GM23248 (cell line): Measurements from ENCODE around the gene LY6G6D. TPM values are rescaled to one million over a fixed set of nuclear protein-coding genes. Genes with fewer than 3 reads are reported as not detected.
A peak's percentile ranks its signal among the peaks of the same experiment; 100 is the strongest.

Experiments used
- DNase-seq: peaks from one replicate; pipeline ENCODE4 v3.0.0-alpha.2; 2015
- H2AFZ ChIP-seq: fragments of 200-600 bp; sonication (generic); 2 replicates; pipeline ENCODE4 v1.6.1; 2016; ENCODE audit warnings: antibody characterized with exemption
- H3F3A ChIP-seq: fragments of 200-600 bp; sonication (generic); 2 replicates; pipeline ENCODE4 v1.6.1; 2016; ENCODE audit warnings: mild to moderate bottlenecking, antibody characterized with exemption, mixed run types; ENCODE audit not compliant: insufficient read depth
- H3K27ac ChIP-seq: fragments of 200-600 bp; sonication (generic); 2 replicates; pipeline ENCODE4 v1.5.1; 2016; ENCODE audit warnings: mild to moderate bottlenecking
- H3K27me3 ChIP-seq: fragments of 200-600 bp; sonication (generic); replicated peaks from 2 replicates; pipeline ENCODE4 v1.6.1; 2016; ENCODE audit warnings: mild to moderate bottlenecking; ENCODE audit not compliant: insufficient read depth
- H3K36me3 ChIP-seq: fragments of 200-600 bp; sonication (generic); 2 replicates; pipeline ENCODE4 v1.6.1; 2016; ENCODE audit warnings: low read depth, mild to moderate bottlenecking
- H3K4me1 ChIP-seq: fragments of 200-600 bp; sonication (generic); 2 replicates; pipeline ENCODE4 v1.6.1; 2016; ENCODE audit warnings: mild to moderate bottlenecking; ENCODE audit not compliant: insufficient read depth
- H3K4me2 ChIP-seq: fragments of 200-600 bp; sonication (generic); one replicate; pipeline ENCODE4 v1.6.1; 2016; ENCODE audit warnings: mild to moderate bottlenecking; ENCODE audit not compliant: unreplicated experiment
- H3K4me3 ChIP-seq: fragments of 200-600 bp; sonication (generic); 2 replicates; pipeline ENCODE4 v1.5.1; 2016; ENCODE audit warnings: mild to moderate bottlenecking
- H3K79me2 ChIP-seq: fragments of 200-600 bp; sonication (generic); 2 replicates; pipeline ENCODE4 v1.6.1; 2016; ENCODE audit warnings: mild to moderate bottlenecking; ENCODE audit not compliant: insufficient read depth
- H3K9ac ChIP-seq: fragments of 200-600 bp; sonication (generic); 2 replicates; pipeline ENCODE4 v1.6.1; 2016; ENCODE audit warnings: mild to moderate bottlenecking
- H3K9me2 ChIP-seq: fragments of 200-600 bp; sonication (generic); 2 replicates; pipeline ENCODE4 v1.6.1; 2016; ENCODE audit warnings: mixed run types, mild to moderate bottlenecking, moderate library complexity; ENCODE audit not compliant: insufficient read depth
- H3K9me3 ChIP-seq: fragments of 200-600 bp; sonication (generic); one replicate; pipeline ENCODE4 v1.6.1; 2017; ENCODE audit warnings: low read depth
- H4K20me1 ChIP-seq: fragments of 200-600 bp; sonication (generic); 2 replicates; pipeline ENCODE4 v1.6.0; 2016; ENCODE audit not compliant: insufficient read depth
- EZH2 ChIP-seq: fragments of 200-600 bp; sonication (generic); IDR thresholded peaks from 2 replicates; pipeline ENCODE4 v1.6.1; 2018; ENCODE audit warnings: antibody characterized with exemption, mild to moderate bottlenecking; ENCODE audit not compliant: insufficient read depth, poor library complexity, severe bottlenecking
- EZH2phosphoT487 ChIP-seq: fragments of 200-600 bp; sonication (generic); IDR thresholded peaks from 2 replicates; pipeline ENCODE4 v1.6.1; 2018; ENCODE audit warnings: antibody characterized with exemption, moderate library complexity, mild to moderate bottlenecking, low read depth; ENCODE audit not compliant: insufficient read depth
- WGBS, 2 experiments: methylation state at CpG; one replicate each; pipeline ENCODE4 v1.1.6; 2015 to 2017; ENCODE audit warnings: low lambda C conversion rate in 2 of 2, low coverage in 1 of 2; ENCODE audit errors: missing lambda C conversion rate in 2 of 2; 5-methylcytosine and 5-hydroxymethylcytosine counted together
- in situ Hi-C: fragments of 300-500 bp; cut with MboI; formaldehyde crosslinking; loops from 2 replicates; pipeline ENCODE4 v1.15.0; 2020
- polyA plus RNA-seq: library from polyadenylated mRNA; unstranded; fragments of >200 nt; fragmentation: Nextera tagmentation; extraction: Ambion mirVana; gene quantifications from 2 replicates; pipeline ENCODE4 v1.2.1, GENCODE V29; 2016
- total RNA-seq: library from RNA; depleted of rRNA; stranded (reverse); fragments of >200 nt; shearing (Covaris generic); gene quantifications from 2 replicates; pipeline ENCODE4 v1.2.3, GENCODE V29; 2014

Gene LY6G6D
- total and polyA plus RNA-seq, 2 experiments from 2014 or later: not detected

DNA sequence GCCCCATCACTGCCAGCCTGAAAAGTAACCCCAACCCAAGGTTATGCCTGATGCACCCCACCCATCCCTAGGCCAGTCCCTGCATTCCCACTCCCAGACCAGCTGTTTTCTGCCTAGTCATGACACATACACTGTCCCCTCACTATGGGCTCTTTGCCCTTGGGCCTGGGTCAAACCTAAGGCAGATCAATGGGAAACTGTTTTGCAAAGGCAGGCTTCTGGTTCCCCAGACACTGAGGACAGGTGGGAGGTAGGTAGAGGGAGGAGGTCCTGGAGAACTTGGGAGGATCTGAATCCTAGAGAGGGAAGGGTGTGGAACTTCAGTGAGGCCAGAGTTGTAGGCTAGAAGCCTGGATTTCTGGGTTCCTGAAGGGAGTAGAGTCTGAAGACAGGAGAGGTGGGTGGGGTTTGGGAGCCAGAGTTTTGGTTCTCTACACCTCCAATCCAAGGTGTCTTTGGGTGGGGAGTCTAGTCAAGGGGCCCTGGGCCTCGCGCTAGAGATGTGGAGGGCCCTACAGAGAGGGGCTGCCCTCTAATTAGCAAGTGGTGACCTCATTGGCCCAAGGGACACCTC, 19.2 kb downstream of the LY6G6D start:
- WGBS, 2 experiments: 0% methylated on average over 1 to 2 of the region's 2 CpGs
- peak overlapping the region; percentile 100 for H3K4me3 ChIP-seq
- H3K9me3 ChIP-seq: no peaks in the 10 kb centered on the region
- H3K9ac ChIP-seq: peak overlapping the region; percentile 95
- peaks cover 44% of the 10 kb centered on the region for H3K4me1 ChIP-seq
- no peaks in the 10 kb centered on the region for H3K27me3 ChIP-seq
- no peak for DNase-seq
- H3F3A ChIP-seq: peaks cover 71% of the 10 kb centered on the region
- peak overlapping the region; percentile 98 for H3K4me2 ChIP-seq
- in situ Hi-C loops: no loop called here
- H3K27ac ChIP-seq: peak overlapping the region; percentile 87
- 0 out of 2 replicates have a peak overlapping the region, but pooled peaks have one; percentile 41 for H2AFZ ChIP-seq
- H3K9me2 ChIP-seq: no peaks in the 10 kb centered on the region
- no peak for TF ChIP-seq EZH2phosphoT487
- TF ChIP-seq EZH2: no peak
- no peaks in the 10 kb centered on the region for H4K20me1 ChIP-seq
- peaks cover 58% of the 10 kb centered on the region for H3K79me2 ChIP-seq
- H3K36me3 ChIP-seq: peaks cover 33% of the 10 kb centered on the region

- Histone ChIP-seq H4K20me1 (no peaks in the 10 kb centered on the region), H3K4me1 (peaks cover 45% of the 10 kb centered on the region), H3K36me3 (peaks cover 33% of the 10 kb centered on the region), H3K79me2 (peaks cover 58% of the 10 kb centered on the region), H3F3A (peaks cover 72% of the 10 kb centered on the region), H2AFZ (peak overlapping the region; percentile 41), H3K27ac (peak overlapping the region; percentile 87), H3K9ac (peak overlapping the region; percentile 95), H3K4me3 (peak overlapping the region; percentile 100), H3K4me2 (peak overlapping the region; percentile 98), H3K9me3 (no peaks in the 10 kb centered on the region), H3K9me2 (no peaks in the 10 kb centered on the region), H3K27me3 (no peaks in the 10 kb centered on the region)
- TF ChIP-seq EZH2 (no peak), EZH2phosphoT487 (no peak)
- DNase-seq: peak; percentile 82
- 1% methylated on average over 15 to 18 of the region's 18 CpGs for WGBS, 2 experiments
- in situ Hi-C loops: no loop called here
Measured at GRCh38 chr6:31734821-31735406, 19.8 kb downstream of the LY6G6D start.

- peak within 1 kb of the TSS; percentile 75 for H2AFZ ChIP-seq
- no peaks in the 10 kb centered on the region for H3K9me3 ChIP-seq
- H3K27me3 ChIP-seq: no peaks in the 10 kb centered on the region
- peak within 1 kb of the TSS; percentile 87 for H3K27ac ChIP-seq
- no peaks in the 10 kb centered on the region for H4K20me1 ChIP-seq
- peaks cover 43% of the 10 kb centered on the region for H3K4me1 ChIP-seq
- in situ Hi-C loops: no loop called here
- H3K36me3 ChIP-seq: peaks cover 27% of the 10 kb centered on the region
- H3K9me2 ChIP-seq: no peaks in the 10 kb centered on the region
- peak within 1 kb of the TSS; percentile 95 for H3K9ac ChIP-seq
- WGBS, 2 experiments: 0 to 1% methylated on average over 11 to 24 of the region's 24 CpGs
- no peak for TF ChIP-seq EZH2
- no peak for TF ChIP-seq EZH2phosphoT487
- peak; percentile 92 for DNase-seq
- H3K4me2 ChIP-seq: peak within 1 kb of the TSS; percentile 98
- H3F3A ChIP-seq: peaks cover 62% of the 10 kb centered on the region
- peaks cover 58% of the 10 kb centered on the region for H3K79me2 ChIP-seq
- peak within 1 kb of the TSS; percentile 100 for H3K4me3 ChIP-seq
Measured at GRCh38 chr6:31736021-31736767, 21.0 kb downstream of the LY6G6D start, which contains the start of gene CLIC1. CLIC1 (minus strand) TSS chr6:31736530; CDS start chr6:31736300, 230 bp downstream.

GRCh38 chr6:31736768-31737314, 21.7 kb downstream of the LY6G6D start:
- H3K9me3 ChIP-seq: no peaks in the 10 kb centered on the region
- H3K79me2 ChIP-seq: peaks cover 58% of the 10 kb centered on the region
- peaks cover 43% of the 10 kb centered on the region for H3K4me1 ChIP-seq
- peaks cover 20% of the 10 kb centered on the region for H3K36me3 ChIP-seq
- peak overlapping the region; percentile 98 for H3K4me2 ChIP-seq
- WGBS, 2 experiments: 33 to 39% methylated on average over 10 of the region's 10 CpGs
- peak overlapping the region; percentile 87 for H3K27ac ChIP-seq
- peak; percentile 27 for DNase-seq
- TF ChIP-seq EZH2phosphoT487: no peak
- TF ChIP-seq EZH2: no peak
- H3K9me2 ChIP-seq: no peaks in the 10 kb centered on the region
- peak overlapping the region; percentile 95 for H3K9ac ChIP-seq
- no peaks in the 10 kb centered on the region for H3K27me3 ChIP-seq
- H3K4me3 ChIP-seq: peak overlapping the region; percentile 100
- in situ Hi-C loops: no loop called here
- H3F3A ChIP-seq: peaks cover 56% of the 10 kb centered on the region
- H2AFZ ChIP-seq: peak overlapping the region; percentile 75
- H4K20me1 ChIP-seq: no peaks in the 10 kb centered on the region
